Gastroesophageal sphincter (tissue), 2 donors: Measurements from ENCODE around the gene HVCN1.
"Not testable (repeated sequence)": the region's sequence is repeated elsewhere in the genome, so short reads cannot be mapped to it uniquely, and the experiment has no call there.

Experiments used
- POLR2A ChIP-seq, 2 donors: fragments of 450-650 bp; IDR thresholded peaks; one replicate each; pipeline ENCODE4 v1.6.1; 2017; ENCODE audit warnings: antibody characterized with exemption in 2 of 2, mild to moderate bottlenecking in 2 of 2, moderate library complexity in 1 of 2
- POLR2AphosphoS5 ChIP-seq: sonication (generic); formaldehyde crosslinking; IDR thresholded peaks from one replicate; pipeline ENCODE4 v1.6.1; 2017; ENCODE audit warnings: antibody characterized with exemption

- TF ChIP-seq POLR2AphosphoS5; POLR2A (IDR thresholded peaks at IDR 0.05): not testable (repeated sequence)
These were observed 48.1 kb upstream of the HVCN1 start for GRCh38 chr12:110737016-110737415.
